ENCODE data around the gene RXFP3.

RXFP3 gene

DNA sequence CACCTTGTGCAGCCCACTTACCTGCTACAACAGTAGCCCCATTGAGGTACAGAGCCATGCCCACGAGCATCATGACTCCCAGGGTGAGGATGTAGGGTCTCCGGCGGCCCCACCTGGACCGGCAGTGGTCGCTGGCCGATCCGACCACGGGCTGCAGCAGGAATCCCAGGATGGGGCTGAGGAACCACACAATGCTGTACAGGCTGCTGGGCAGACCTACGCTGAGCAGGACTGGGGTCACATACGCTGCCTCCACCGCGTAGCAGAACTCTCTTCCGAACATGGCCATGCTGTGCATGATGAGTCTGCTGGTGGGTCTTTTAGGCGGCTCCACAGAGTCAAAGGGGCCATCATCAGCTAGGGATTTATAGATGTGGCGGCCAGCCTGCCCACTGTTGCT lies 48.0 kb downstream of the RXFP3 start:
- no peak overlapping the region for H3K27ac Mint-ChIP-seq
- H3K9me3 Mint-ChIP-seq (ENCODE audit: low read depth) = no peaks in the 10 kb centered on the region

DNA sequence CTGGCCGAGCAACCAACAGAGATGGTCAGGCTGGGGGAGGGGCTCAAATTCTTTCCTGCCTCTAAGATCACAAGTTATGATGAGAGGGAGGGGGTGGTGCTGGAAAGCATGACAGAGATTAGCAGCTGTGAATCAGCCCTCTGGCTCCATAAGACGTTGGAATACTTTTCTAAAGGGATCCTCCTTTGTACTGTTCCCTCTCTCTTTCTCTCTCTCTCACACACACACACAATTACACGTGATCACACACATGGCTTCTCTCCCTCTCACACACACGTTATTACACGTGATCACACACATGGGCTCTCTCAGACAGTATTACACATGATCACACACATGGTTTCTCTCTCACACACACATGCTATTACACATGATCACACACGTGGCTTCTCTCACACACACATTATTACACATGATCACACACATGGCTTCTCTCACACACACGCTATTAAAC lies 48.5 kb downstream of the RXFP3 start, which contains the start of gene SLC45A2:
TSS of gene SLC45A2 (minus strand) at position 23 of the 454 bp plus-strand sequence. CDS start 110 bp downstream, outside the sequence.
- Mint-ChIP-seq H3K36me3 (peaks cover 14% of the 10 kb centered on the region), H3K4me3 (no peak within 1 kb of the TSS), H3K27ac (no peak within 1 kb of the TSS)

More for the DNA sequence above, 48.0 kb downstream of the RXFP3 start:
- Mint-ChIP-seq H3K4me3 (no peak overlapping the region), H3K36me3 (peaks cover 14% of the 10 kb centered on the region), H3K4me1 (ENCODE audit: low read depth) (no peaks in the 10 kb centered on the region), H3K27me3 (no peaks in the 10 kb centered on the region)

DNA sequence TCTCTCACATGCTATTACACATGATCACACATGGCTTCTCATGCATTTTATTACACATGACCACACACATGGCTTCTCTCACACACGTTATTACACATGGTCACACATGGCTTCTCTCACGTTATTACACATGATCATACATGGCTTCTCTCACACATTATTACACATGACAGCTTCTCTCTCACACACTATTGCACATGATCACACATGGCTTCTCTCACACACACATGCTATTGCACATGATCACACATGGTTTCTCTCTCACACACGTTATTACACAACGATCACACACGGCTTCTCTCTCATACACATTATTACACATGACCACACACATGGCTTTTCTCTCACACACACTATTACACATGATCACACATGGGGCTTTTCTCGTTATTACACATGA lies 49.3 kb downstream of the RXFP3 start:
- Mint-ChIP-seq H3K27ac (no peak overlapping the region), H3K4me3 (no peak overlapping the region), H3K36me3 (peaks cover 14% of the 10 kb centered on the region), H3K9me3 (ENCODE audit: low read depth) (no peaks in the 10 kb centered on the region), H3K4me1 (ENCODE audit: low read depth) (no peaks in the 10 kb centered on the region), H3K27me3 (no peaks in the 10 kb centered on the region)

More for the DNA sequence above, 48.5 kb downstream of the RXFP3 start, which contains the start of gene SLC45A2:
- Mint-ChIP-seq H3K4me1 (ENCODE audit: low read depth) (no peaks in the 10 kb centered on the region), H3K27me3 (no peaks in the 10 kb centered on the region), H3K9me3 (ENCODE audit: low read depth) (no peaks in the 10 kb centered on the region)

Measured in activated naive CD8-positive, alpha-beta T cell (primary cell).